Karpas-422 (cell line): ENCODE measurements around the gene HARS2. TPM values are rescaled to one million over a fixed set of nuclear protein-coding genes. Genes with fewer than 3 reads are reported as not detected.
A peak's percentile ranks its signal among the peaks of the same experiment; 100 is the strongest.
"Not testable (repeated sequence)": the region's sequence is repeated elsewhere in the genome, so short reads cannot be mapped to it uniquely, and the experiment has no call there.

Source experiments
- DNase-seq: peaks from one replicate; pipeline ENCODE4 v3.0.0-alpha.2; 2015
- H2AFZ ChIP-seq: fragments of 200-600 bp; sonication (generic); 2 replicates; pipeline ENCODE4 v1.6.1; 2014; ENCODE audit warnings: antibody characterized with exemption, low read length, mixed read lengths
- H3K27ac ChIP-seq: fragments of 200-600 bp; sonication (generic); 2 replicates; pipeline ENCODE4 v1.5.1; 2014; ENCODE audit warnings: mild to moderate bottlenecking, low read length, moderate library complexity
- H3K27me3 ChIP-seq: fragments of 200-600 bp; sonication (generic); 2 replicates; pipeline ENCODE4 v1.6.1; 2014; ENCODE audit warnings: low read length, mixed read lengths
- H3K36me3 ChIP-seq: fragments of 200-600 bp; sonication (generic); 2 replicates; pipeline ENCODE4 v1.6.1; 2014; ENCODE audit warnings: low read length, mixed read lengths; ENCODE audit not compliant: insufficient read depth
- H3K4me1 ChIP-seq: fragments of 200-600 bp; sonication (generic); 2 replicates; pipeline ENCODE4 v1.6.1; 2014; ENCODE audit warnings: mild to moderate bottlenecking, low read length, mixed read lengths
- H3K4me2 ChIP-seq: fragments of 200-600 bp; sonication (generic); 2 replicates; pipeline ENCODE4 v1.6.1; 2014; ENCODE audit warnings: low read length, low read depth, mild to moderate bottlenecking; ENCODE audit not compliant: poor library complexity, severe bottlenecking
- H3K4me3 ChIP-seq: fragments of 200-600 bp; sonication (generic); 2 replicates; pipeline ENCODE4 v1.5.1; 2014; ENCODE audit warnings: mild to moderate bottlenecking, antibody characterized with exemption, low read length, mixed read lengths
- H3K79me2 ChIP-seq: fragments of 200-600 bp; sonication (generic); 2 replicates; pipeline ENCODE4 v1.6.1; 2014; ENCODE audit warnings: mild to moderate bottlenecking, low read length, mixed read lengths
- H3K9ac ChIP-seq: fragments of 200-600 bp; sonication (generic); 2 replicates; pipeline ENCODE4 v1.6.0; 2014; ENCODE audit warnings: low read length
- H3K9me2 ChIP-seq: fragments of 200-600 bp; sonication (generic), shearing (Covaris generic); replicated peaks from 2 replicates; pipeline ENCODE4 v1.6.0; 2014; ENCODE audit warnings: mild to moderate bottlenecking, low read length, moderate library complexity; ENCODE audit not compliant: insufficient read depth
- H3K9me3 ChIP-seq: fragments of 300-700, 200-600 bp; sonication (generic); 2 replicates; pipeline ENCODE4 v1.6.1; 2014; ENCODE audit warnings: low read length, mixed read lengths
- H4K20me1 ChIP-seq: fragments of 200-600 bp; sonication (generic); 2 replicates; pipeline ENCODE4 v1.6.1; 2014; ENCODE audit warnings: mild to moderate bottlenecking, antibody characterized with exemption, low read length, low read depth; ENCODE audit not compliant: insufficient read depth
- total RNA-seq: library from RNA; depleted of rRNA; stranded (reverse); fragments of >200 nt; shearing (Covaris generic); gene quantifications from 2 replicates; pipeline ENCODE4 v1.2.3, GENCODE V29; 2014; ENCODE audit warnings: low replicate concordance; rRNA removed

HARS2 gene, protein sequence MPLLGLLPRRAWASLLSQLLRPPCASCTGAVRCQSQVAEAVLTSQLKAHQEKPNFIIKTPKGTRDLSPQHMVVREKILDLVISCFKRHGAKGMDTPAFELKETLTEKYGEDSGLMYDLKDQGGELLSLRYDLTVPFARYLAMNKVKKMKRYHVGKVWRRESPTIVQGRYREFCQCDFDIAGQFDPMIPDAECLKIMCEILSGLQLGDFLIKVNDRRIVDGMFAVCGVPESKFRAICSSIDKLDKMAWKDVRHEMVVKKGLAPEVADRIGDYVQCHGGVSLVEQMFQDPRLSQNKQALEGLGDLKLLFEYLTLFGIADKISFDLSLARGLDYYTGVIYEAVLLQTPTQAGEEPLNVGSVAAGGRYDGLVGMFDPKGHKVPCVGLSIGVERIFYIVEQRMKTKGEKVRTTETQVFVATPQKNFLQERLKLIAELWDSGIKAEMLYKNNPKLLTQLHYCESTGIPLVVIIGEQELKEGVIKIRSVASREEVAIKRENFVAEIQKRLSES
- 18.1 and 18.3 TPM in 2 replicates for total RNA-seq

DNA sequence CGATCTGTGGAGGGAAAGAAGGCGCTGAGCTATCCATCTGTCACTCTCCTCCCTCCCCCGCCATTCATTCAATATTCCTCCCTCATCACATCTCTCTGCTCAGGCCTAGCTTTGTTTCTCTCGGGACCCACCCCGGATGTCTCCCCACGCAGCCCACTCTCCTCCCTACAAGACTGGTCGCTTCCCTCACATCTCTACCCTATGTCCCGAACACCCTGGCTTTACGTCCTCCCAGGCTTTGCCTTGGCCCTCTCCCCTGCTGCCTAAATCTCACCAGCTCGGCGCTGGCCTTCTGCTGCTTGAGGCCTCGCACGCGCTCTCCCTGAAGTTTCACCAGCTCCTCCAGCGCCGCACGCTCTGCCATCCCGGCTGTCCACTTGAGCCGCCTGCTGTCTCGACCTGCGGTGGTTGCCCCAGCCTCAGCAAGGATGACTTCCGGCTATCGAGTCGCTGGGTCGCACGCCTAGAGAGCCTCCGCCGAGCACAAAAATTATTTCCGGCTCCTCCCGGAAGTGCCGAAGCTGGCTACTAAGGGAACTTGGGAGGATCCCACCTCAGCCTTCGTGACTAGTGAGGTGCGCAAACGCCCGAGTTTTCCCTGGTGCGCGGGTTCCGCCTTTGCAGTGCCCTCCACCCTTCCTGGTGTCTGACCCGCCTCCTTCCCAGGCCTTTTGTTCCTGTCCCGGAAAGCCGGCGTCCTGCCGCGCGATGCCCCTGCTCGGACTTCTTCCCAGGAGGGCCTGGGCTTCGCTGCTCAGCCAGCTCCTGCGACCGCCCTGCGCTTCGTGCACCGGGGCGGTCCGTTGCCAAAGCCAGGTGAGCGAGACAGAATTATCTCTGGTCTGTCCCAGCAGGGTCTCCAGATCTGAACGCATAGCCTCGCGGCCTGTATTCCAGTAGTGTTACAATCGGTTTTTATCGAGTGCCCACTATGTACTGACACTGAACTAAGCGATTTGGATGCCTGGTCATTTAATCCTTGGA, at the start of gene HARS2, which contains the start of gene HARS1:
Gene HARS2 (plus strand): TSS at position 515 of the 984 bp plus-strand sequence. CDS start 194 bp downstream, at position 709.
Gene HARS1 (minus strand): TSS at position 430 of the 984 bp plus-strand sequence. CDS start 66 bp downstream, at position 364.
- H3K9ac ChIP-seq = peak within 1 kb of the TSS; percentile 88
- peak within 1 kb of the TSS; percentile 56 for H3K27ac ChIP-seq
- no peaks in the 10 kb centered on the region for H3K27me3 ChIP-seq
- no peaks in the 10 kb centered on the region for H3K9me2 ChIP-seq
- no peaks in the 10 kb centered on the region for H3K9me3 ChIP-seq
- H3K79me2 ChIP-seq = peaks cover 62% of the 10 kb centered on the region
- peak; percentile 97 for DNase-seq
- peaks cover 34% of the 10 kb centered on the region; the same call in 1 of the 2 replicates for H3K36me3 ChIP-seq
- H2AFZ ChIP-seq = peak within 1 kb of the TSS; percentile 93; the same call in 1 of the 2 replicates
- peak within 1 kb of the TSS; percentile 88 for H3K4me3 ChIP-seq
- peaks cover 20% of the 10 kb centered on the region for H3K4me1 ChIP-seq
- H3K4me2 ChIP-seq = peak within 1 kb of the TSS; percentile 91
- no peaks in the 10 kb centered on the region for H4K20me1 ChIP-seq

DNA sequence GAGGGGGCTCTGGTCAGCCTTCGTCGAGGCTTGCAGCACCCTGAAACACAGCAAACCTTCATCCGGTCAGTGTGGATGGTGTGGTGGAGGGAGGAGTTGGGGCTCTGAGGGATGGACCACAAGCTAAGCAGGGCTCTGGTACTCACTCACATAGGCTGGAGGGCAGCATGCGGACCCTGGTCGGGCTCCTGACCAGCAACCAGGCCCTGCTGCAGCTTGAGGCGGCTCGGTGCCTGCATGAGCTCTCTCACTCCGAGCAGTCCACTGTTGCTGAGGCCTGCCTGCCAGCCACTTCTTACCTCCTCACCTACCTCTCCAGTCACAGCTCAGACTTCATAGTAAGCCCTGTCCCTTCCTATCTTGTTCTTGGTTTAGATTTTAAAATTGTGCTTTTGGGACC, 49.5 kb upstream of the HARS2 start:
- H4K20me1 ChIP-seq = no peaks in the 10 kb centered on the region
- no peak for DNase-seq

DNA sequence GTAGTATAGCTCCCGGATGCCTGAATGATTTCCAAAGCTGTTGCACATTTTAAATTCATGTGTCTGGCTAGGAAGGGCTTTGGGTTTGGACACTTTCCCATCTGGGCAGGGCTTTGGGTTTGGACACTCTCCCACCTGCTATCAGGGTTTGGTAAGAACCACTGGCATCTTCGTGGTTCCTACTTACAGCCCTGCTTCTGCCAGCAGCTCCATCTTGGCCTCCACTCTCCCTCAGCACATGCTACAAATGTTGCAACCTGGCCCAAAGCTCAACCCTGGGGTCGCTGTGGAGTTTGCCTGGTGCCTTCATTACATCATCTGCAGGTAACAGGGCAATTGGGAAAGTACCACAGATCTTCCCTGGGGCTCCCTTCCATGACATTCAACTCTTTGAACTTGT, 48.5 kb upstream of the HARS2 start:
- Histone ChIP-seq H3K27ac (no peak overlapping the region), H3K79me2 (peaks cover 56% of the 10 kb centered on the region), H3K36me3 (no peaks in the 10 kb centered on the region; the same call in 1 of the 2 replicates), H3K27me3 (no peaks in the 10 kb centered on the region), H3K4me2 (no peak overlapping the region), H3K4me1 (peaks cover 29% of the 10 kb centered on the region), H3K9me2 (no peaks in the 10 kb centered on the region), H3K9me3 (no peaks in the 10 kb centered on the region), H3K4me3 (no peak overlapping the region), H4K20me1 (no peaks in the 10 kb centered on the region), H3K9ac (no peak overlapping the region), H2AFZ (no peak overlapping the region)
- peak; percentile 35 for DNase-seq

More for the DNA sequence above, 49.5 kb upstream of the HARS2 start:
- no peak overlapping the region for H3K9ac ChIP-seq
- H3K9me3 ChIP-seq = no peaks in the 10 kb centered on the region
- no peak overlapping the region for H3K4me2 ChIP-seq
- peaks cover 49% of the 10 kb centered on the region for H3K79me2 ChIP-seq
- H2AFZ ChIP-seq = no peak overlapping the region
- peaks cover 29% of the 10 kb centered on the region for H3K4me1 ChIP-seq
- no peaks in the 10 kb centered on the region for H3K27me3 ChIP-seq
- no peaks in the 10 kb centered on the region for H3K9me2 ChIP-seq
- H3K27ac ChIP-seq = no peak overlapping the region
- no peaks in the 10 kb centered on the region; the same call in 1 of the 2 replicates for H3K36me3 ChIP-seq
- no peak overlapping the region for H3K4me3 ChIP-seq

DNA sequence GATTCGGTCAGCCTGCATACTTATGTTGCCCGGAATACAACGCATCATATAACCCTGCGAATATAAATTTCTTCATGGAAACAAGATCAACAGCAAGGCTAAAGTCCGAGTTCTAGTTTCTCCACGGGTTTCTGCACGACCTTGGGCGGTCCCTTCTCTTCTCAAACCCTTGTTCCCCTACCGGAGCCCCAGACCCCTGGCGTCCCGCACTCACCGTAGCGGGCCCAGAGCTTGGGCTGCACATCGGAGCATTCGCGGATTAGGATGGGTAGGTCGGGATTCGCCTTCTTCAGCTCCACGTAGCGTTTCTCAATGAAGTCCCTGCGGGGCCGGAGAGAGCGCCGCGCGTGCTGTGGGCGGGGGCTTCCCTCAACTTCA, 44.2 kb upstream of the HARS2 start:
- no peak for DNase-seq
- no peaks in the 10 kb centered on the region for H3K27me3 ChIP-seq
- H3K79me2 ChIP-seq = peaks cover 57% of the 10 kb centered on the region
- no peaks in the 10 kb centered on the region for H3K9me3 ChIP-seq
- peaks cover 19% of the 10 kb centered on the region for H3K4me1 ChIP-seq
- peak overlapping the region; percentile 83 for H3K4me2 ChIP-seq
- no peaks in the 10 kb centered on the region for H3K9me2 ChIP-seq
- peak overlapping the region; percentile 95 for H3K4me3 ChIP-seq
- no peaks in the 10 kb centered on the region; the same call in 1 of the 2 replicates for H4K20me1 ChIP-seq
- peak overlapping the region; percentile 78 for H2AFZ ChIP-seq
- peak overlapping the region; percentile 90 for H3K9ac ChIP-seq
- H3K36me3 ChIP-seq = peaks cover 21% of the 10 kb centered on the region; the same call in 1 of the 2 replicates
- no peak overlapping the region for H3K27ac ChIP-seq

DNA sequence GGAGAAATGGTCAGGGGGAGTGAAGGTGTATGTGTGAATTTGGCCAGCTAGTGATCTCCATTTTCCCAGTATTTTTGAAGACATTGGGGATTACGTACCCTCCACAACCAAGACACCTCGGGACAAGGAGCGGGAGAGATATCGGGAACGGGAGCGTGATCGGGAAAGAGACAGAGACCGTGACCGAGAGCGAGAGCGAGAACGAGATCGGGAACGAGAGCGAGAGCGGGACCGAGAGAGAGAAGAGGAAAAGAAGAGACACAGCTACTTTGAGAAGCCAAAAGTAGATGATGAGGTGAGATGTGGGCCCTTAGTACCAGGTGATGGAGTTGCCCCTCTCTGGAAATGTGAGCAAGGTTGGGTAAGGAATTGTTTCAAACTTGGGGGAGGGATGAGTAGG, 32.4 kb upstream of the HARS2 start:
- Histone ChIP-seq H4K20me1 (no peaks in the 10 kb centered on the region), H3K9me3 (no peaks in the 10 kb centered on the region), H3K4me3 (no peak overlapping the region), H3K27me3 (no peaks in the 10 kb centered on the region), H3K27ac (no peak overlapping the region), H3K4me2 (no peak overlapping the region), H3K9me2 (no peaks in the 10 kb centered on the region), H3K79me2 (no peaks in the 10 kb centered on the region), H3K4me1 (peaks cover under 1% of the 10 kb centered on the region), H2AFZ (no peak overlapping the region), H3K36me3 (peaks cover 61% of the 10 kb centered on the region), H3K9ac (no peak overlapping the region)
- DNase-seq = no peak

DNA sequence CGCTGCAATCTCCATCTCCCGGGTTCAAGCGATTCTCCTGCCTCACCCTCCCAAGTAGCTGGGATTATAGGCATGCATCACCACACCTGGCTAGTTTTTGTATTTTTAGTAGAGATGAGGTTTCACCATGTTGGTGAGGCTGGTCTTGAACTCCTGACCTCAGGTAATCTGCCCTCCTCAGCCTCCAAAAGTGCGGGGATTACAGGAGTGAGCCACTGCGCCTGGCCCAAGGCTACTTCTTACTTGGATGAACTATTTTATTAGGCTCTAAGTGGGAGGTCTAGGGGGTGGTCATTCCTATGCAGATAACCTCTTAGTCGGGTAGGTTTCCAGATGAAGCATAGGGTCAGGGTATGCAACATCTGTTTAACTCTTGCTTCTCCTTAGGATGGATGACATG, 30.9 kb upstream of the HARS2 start:
- not testable (repeated sequence) for H3K79me2 ChIP-seq, H3K27ac ChIP-seq, H3K4me1 ChIP-seq

DNA sequence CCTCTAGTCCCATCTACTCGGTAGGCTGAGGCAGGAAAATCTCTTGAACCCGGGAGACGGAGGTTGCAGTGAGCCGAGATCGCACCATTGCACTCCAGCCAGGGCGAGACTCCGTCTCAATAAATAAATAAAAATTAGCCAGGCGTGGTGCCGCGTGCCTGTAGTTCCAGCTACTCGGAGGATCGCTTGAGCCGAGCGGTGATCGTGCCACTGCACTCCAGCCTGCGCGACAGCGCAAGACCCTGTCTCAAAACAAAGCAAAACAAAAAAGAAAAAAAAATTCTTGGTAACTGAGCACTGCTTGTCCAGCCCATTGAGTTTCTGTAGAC, 27.3 kb upstream of the HARS2 start:
- Histone ChIP-seq H4K20me1 (peaks cover 7% of the 10 kb centered on the region; the same call in 1 of the 2 replicates), H3K9me2 (no peaks in the 10 kb centered on the region), H3K27ac (no peak overlapping the region), H3K9ac (peak overlapping the region; percentile 88), H3K4me3 (peak overlapping the region; percentile 81), H3K4me1 (peaks cover 22% of the 10 kb centered on the region), H2AFZ (no peak overlapping the region), H3K79me2 (peaks cover 43% of the 10 kb centered on the region), H3K9me3 (no peaks in the 10 kb centered on the region), H3K27me3 (no peaks in the 10 kb centered on the region), H3K36me3 (peaks cover 55% of the 10 kb centered on the region), H3K4me2 (peak overlapping the region; percentile 74)
- no peak for DNase-seq

More for the DNA sequence above, 30.9 kb upstream of the HARS2 start:
- H3K9me2 ChIP-seq, H3K4me2 ChIP-seq, H3K9me3 ChIP-seq, H2AFZ ChIP-seq, H4K20me1 ChIP-seq, H3K27me3 ChIP-seq, H3K4me3 ChIP-seq, H3K9ac ChIP-seq, DNase-seq: not testable (repeated sequence)
- H3K36me3 ChIP-seq = peaks cover 49% of the 10 kb centered on the region
